Occipital lobe (tissue), 2 donors: ENCODE data around the gene ART5. TPM values are rescaled to one million over a fixed set of nuclear protein-coding genes. Genes with fewer than 3 reads are reported as not detected.
"Not testable (repeated sequence)": the region's sequence is repeated elsewhere in the genome, so short reads cannot be mapped to it uniquely, and the experiment has no call there.

Source experiments
- DNase-seq: peaks from one replicate; lab custom pipeline; 2025; lab: John Stamatoyannopoulos, UW
- total RNA-seq: library from RNA; depleted of rRNA; stranded (reverse); fragments of >200 nt; gene quantifications from one replicate; pipeline ENCODE4 v1.2.3, GENCODE V29; 2014

The ART5 gene
- total RNA-seq, 1 donor from 2014 or later: 0.62 TPM

DNA sequence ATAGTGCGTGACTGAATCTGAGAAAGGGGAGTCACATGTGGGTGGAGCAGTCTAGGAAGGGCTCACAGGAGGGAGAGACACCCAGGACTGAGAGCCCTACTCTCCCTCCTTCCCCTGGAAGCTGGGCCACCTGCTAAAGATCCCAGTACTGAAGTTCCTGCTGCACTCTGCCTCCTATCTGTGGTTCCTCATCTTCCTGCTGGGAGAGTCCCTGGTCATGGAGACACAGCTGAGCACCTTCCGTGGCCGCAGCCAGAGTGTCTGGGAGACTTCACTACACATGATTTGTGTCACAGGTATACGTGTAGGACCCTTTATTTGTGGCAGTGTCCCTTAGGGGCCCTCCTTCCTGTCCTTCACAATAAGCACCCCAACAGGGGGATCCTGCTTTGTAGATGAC is 19.3 kb downstream of the ART5 start:
- no peak for DNase-seq

DNA sequence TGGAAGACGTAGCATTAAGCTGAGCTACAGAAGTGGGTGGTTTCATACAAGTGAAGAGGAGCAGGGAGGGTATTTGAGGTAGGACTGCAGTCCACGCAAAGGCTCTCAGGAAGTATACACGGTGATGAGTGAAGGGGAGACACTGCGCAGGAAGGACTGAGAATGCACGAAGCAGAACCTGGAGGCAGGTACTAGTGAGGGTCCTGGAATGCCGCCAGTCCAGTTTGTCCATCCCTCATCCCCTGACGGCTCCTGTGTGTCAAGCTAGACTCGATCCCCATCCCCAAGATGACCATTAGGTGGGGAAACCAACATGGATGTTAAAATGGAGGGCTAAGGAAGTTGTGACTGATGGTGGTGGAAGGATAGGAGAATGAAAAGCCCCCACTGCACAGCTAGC is 23.8 kb downstream of the ART5 start:
- no peak for DNase-seq

DNA sequence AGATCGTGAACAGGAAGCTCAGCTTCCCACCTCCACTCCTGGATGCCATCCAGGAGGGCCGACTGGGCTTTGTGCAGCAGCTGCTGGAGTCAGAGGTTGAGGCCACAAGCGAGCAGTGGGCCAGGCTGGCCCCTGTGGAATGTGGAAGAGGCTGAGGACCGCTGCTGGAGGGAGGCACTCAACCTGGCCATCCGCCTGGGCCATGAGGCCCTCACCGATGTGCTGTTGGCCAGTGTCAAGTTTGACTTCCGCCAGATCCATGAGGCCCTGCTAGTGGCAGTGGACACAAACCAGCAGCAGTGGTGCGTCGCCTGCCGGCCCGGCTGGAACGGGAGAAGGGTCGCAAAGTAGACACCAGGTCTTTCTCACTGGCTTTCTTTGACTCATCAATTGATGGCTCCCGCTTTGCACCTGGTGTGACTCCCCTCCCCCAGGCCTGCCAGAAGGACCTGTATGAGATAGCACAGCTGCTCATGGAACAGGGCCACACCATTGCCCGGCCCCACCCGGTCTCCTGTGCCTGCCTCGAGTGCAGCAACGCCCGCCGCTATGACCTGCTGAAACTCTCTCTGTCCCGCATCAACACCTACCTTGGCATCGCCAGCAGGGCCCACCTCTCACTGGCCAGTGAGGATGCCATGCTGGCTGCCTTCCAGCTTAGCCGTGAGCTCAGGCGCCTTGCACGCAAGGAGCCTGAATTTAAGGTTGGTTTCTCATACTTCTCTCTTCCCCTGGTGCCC is 24.9 kb downstream of the ART5 start:
- no peak for DNase-seq

DNA sequence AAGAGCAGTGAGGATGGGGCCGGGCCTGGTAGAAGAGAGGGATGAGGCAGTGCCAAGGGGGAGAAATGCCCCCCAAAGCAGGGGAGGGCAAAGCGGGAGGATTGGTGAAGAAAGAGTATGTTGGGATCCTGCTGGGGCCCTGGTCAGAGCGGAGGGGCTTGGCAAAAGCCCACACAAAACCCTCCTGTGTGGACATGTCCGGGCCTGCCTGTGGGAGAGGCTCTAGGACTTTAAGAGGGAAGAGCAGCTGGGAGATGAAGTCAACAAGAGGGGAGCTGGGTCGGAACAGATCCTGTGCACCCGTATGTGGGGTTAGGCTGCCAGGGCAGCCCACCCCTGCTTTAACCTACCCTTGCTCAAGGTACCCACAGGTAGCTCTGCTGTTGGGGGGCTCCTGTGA is 25.8 kb downstream of the ART5 start:
- DNase-seq: no peak

DNA sequence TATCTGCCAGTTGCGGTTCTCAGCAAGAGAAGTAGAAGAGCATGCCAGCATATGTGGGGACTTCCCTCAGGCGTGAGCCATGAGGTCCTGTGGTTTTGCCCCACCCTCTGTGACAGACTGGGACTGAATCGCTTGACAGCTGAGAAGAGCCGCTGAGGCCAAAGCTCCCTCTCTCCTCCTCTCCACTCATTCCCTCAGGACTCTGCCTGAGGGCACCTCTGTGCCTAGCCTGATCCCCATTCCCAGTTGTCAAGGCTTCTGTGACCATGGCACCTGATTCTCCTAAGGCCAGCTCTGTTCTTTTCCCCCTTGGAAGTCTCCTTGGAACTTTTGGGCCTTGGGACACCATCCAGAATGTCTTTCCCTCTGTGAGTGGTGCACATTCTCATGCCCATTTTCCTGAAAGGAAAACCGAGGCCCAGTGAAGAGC is 27.0 kb downstream of the ART5 start:
- no peak for DNase-seq

DNA sequence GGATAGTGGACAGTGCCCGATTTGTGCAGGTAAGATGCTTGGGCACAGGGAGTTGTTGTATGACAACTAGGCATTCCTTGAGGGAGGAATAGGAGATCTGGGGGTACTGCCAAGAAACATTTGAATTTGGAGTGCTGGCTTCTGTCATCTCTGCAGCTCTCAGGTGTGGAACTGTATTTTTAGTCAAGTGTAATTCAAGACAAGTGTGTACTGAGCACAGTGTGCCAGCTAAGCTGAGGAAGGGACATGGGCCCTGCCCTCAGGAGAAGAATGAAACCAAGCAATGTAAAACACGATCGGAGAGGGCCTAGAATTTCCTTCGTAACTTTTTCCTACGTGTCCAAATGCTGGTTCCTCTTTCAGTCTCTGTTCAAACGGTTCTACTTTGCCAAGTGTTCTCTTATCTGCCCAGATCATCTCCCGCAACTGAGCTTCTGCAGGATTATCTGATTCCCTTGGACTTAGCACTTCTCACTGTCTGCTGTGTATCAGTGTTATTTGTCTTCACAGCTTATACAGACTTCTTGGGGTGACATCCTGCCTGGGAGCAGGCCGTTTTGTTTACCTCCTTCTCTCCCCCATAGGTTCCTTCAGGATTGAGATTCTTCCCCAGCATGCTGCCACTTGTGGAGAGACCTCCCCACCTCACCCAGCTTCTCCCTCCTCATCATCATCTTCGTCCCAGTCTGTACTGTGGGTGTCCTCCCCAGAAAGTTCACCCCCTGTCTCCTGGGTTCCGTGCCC is 27.6 kb downstream of the ART5 start:
- DNase-seq: no peak

DNA sequence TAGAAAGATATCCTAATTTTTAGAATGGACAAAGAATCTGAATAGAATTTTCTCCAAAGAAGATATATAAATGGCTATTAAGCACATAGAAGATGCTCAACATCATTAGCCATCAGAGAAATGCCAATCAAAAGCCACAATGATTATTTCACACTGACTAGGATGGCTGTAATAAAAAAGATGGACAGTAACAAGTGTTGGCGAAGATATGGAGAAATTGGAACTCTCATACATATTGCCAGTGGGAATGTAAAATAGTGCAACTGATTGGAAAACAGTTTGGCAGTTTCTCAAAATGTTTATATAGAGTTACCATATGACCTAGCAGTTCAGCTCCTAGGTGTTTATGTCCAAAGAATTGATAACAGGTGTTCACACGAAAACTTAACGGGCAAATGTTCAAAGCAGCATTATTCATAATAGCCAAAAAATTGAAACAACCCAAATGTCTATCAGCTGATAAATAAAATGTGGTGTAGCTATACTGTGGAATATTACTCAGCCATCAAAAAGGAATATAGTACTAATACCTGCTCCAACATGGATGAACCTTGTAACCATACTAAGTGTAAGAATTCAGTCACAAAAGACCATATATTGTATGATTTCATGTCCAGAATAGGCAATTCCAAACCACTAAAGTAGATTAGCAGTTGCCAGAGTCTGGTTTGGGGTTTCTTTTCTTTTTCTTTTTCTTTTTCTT is 29.7 kb downstream of the ART5 start:
- DNase-seq: no peak

DNA sequence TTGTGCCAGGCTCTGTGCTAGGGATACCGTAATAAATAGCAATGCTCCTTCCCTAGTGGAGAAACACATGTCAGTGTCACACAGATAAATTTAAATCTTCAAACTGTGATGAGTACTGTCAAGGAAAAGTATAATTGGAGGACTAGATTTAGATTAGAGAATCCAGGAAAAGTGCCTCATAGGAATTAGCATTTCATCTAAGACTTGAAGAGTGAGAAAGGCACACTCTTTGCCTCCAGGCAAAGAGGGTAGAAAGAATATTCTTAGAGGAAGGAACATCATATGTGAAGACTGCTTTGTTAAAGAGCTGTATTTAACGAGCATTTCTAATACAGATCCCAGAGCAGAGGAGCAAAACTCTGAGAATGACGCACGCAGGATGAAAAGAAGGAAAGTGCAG is 30.9 kb downstream of the ART5 start:
- no peak for DNase-seq

DNA sequence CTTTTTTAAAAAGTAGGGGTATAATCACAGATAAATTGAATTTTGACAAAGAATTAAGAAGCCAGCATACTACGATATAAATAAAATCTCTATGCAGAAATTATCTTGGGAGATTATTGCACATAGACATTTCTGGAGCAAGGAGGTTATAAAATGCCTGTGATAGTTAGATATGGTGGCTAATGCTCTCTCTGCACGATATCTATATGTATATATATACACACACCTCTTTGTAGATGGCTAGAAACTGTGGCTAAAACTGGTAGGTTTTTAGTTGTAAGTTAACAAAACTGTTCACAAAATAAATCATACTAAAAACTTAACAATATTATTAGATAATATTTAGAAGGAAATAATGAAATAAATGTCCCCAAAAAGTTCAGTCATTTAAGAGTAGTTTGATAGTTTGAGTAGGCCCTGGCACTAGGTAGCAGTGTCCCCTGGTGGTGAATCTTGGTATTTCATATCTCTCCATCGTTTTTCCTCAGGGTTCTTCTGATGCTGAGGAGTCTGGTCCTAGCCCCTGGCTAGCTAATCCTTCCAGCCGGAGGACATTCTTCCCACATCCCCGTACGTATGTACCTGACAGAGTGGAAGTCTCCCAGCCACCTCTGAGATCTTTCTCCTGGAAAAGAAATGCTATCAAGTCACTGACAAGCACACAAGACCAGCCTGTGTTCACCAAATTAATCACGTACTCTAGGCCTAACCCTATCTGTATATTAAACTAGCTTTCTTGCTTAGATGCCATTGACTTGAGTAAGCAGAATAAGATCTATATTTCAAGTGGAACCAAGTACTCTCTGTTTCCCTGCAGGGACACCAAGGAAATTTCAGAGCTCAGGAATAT is 32.2 kb downstream of the ART5 start:
- DNase-seq: no peak

DNA sequence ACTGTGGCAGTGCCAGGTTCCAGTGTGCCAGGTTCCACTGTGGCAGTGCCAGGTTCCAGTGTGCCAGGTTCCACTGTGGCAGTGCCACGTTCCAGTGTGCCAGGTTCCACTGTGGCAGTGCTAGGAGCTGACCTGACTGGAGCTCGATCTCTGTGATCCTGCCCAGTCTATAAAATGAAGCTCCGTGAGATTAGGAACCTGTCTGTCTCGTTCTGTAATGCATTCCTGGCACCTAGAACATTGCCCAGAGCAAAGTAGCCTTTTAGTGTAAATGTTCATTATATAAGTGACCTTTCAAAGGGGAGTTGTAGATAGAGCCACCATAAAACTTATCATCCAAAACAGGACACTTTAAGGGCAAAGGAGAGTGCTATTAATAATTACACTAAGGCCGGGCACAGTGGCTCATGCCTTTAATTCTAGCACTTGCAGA is 36.0 kb downstream of the ART5 start:
- DNase-seq: no peak

DNA sequence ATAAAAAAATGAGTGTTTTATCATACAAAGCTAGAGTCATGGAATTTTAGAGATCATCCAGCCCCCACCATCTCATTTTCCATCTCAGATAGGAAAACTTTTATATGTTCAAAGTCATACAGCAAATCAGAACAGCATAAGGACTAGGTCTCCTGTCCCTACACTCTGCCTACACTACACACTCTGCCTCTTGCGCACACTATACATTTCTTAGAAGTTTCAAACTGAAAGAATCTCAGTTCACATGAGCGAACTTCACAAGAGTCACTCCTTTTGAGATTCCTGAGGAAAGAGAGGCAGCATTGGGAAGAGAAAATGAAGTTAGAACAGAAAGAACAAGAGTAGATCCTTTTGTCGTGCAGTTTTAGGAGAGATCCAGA is 36.5 kb downstream of the ART5 start:
- no peak for DNase-seq

DNA sequence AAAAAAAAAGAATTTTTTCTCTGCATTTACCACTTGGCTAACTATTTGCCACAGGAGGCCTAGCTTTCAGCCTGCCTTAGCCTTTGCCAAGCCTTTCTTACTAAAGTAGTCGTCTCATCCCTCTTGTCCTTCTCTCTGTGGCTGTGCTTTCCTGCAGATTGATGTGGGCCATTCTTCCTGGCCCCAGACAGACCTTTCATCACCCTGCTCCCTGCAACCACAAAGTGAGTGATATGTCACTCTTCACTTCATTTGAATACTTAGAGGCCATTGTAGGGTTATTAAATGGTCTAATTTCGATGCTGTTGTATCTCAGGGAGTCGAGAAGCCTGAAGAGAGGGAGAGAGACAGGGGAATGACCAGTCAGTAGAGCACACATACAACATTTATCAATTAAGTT is 37.6 kb downstream of the ART5 start:
- no peak for DNase-seq

DNA sequence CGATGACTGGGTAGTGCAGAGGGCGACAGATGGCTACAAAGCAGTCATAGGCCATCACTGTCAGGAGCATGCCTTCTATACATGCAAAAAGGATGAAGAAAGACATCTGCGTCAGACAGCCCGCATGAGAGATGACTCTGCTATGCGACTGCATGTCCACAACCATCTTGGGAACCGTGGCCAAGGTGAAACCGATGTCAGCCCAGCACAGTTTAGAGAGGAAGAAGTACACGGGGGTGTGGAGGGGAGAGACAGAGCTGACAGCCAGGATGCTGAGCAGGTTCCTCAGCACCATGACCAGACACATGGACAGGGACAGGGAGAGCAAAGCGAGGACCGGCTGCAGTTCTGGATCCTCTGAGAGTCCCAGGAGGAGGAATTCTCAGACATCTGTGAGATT is 41.6 kb downstream of the ART5 start:
- not testable (repeated sequence) for DNase-seq

DNA sequence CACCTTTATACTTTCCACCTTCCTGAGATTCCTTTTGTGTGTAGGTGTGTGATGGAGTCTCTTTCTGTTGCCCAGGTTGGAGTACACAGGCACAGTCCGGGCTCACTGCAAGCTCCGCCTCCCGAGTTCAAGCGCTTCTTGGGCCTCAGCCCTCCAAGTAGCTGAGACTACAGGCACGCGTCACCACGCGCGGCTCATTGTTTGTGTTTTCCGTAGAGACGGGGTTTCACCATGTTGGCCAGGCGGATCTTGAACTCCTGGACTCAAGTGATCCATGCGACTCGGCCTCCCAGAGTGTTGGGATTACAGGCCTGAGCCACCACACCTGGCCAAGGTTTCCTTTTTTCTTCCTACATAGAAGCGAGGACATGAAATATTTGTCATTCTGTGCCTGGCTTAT is 44.0 kb downstream of the ART5 start:
- not testable (repeated sequence) for DNase-seq

DNA sequence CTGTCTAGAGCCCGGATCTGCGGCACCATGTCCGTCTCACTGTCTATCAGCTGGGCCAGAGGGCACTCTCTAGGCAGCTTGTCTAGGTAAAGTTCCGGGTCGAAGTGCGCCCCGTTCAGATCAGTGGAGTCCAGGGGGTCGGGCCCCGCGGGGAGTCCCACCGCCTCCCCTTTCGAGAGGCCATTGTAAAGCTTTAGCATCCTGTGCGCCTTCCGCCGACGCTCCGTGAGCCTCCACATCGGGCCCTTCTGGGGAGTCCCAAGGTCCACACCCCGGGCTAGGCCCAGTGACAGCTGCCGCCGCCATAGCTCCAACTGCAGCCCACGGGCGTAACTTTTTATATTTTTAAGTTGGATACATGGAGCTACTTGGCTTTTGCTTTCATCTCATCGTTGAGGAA is 50.5 kb downstream of the ART5 start:
- not testable (repeated sequence) for DNase-seq

DNA sequence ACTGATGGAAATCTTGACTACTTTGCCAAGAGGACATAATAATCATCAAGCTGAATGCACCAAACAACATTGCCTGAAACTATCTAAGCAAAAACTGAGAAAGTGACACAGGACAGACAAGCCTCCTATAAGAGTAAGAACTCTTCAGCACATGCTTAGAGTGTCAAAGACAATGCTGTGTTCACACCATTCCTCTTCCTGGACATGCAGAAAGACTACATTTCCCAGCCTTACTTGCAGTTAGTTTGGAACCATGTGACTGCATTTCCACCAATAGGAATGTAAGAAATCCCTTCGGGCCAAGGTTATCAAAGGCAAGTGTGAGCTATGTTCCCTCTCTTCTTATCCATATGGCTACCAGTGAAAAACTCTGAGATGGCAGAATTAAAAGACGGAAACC is 51.6 kb downstream of the ART5 start:
- DNase-seq: not testable (repeated sequence)

DNA sequence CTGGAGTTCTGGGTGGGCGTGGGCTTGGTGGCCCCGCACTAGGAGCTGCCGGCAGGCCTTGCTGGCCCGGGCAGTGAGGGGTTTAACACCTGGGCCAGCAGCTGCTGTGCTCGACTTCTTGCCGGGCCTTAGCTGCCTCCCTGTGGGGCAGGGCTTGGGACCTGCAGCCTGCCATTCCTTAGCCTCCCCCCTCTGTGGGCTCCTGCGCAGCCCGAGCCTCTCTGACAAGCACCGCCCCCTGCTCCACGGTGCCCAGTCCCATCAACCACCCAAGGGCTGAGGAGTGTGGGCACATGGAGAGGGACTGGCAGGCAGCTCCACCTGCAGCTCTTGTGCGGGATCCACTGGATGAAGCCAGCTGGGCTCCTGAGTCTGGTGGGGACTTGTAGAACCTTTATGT is 53.0 kb downstream of the ART5 start:
- not testable (repeated sequence) for DNase-seq
